Measurements from ENCODE around the gene UBE2I.

Gene UBE2I

DNA sequence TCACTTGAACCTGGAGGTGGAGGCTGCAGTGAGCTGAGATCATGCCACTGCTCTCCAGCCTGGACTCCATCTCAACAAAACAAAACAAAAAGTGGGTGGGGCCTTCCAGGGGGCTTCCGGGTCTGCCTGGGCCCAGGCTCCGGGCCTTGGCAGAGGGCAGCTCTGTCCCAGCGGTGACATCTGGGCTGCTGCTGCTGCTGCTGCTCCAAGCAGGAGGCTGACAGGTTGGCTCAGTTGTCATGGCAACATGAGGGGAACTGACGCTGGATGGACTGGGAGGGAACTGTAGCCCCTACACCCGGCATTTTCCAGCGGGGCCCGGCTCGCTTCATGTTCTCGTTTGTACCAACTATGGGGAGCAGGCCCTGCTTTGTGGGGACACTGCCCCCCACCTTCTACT is 28.1 kb downstream of the UBE2I start:
- no peak for TF ChIP-seq CTCF (IDR thresholded peaks at IDR 0.05; ENCODE audit: low read depth, low read length)
- no peak for DNase-seq (ENCODE audit: extremely low read depth, low read depth)

DNA sequence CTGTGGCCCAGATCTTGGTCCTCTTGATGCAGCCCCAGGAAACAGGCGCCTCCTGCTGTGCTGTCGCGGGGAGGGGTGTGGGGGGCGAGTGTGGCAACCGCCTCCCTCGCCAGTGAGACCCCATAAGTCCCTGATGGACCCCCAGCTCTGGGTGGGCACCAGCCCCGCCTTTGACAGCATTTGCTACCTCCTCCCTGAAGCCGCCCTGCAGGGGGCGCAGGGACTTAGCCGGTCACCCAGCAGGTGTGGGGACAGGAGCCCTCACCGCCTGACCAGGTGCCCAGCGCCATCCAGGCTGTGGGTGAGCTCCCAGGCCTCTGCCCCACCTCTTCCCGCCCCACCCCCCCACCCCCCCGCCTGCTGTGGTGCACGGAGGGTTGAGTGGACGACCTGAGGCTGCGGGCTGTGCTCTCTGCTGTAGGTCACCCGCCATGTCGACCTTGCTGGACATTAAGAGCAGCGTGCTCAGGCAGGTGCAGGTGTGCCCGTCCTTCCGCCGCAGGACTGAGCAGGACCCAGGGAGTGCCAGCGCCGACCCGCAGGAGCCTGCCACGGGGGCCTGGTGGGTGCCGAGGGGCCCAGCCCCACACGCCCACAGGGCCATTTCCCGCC is 28.8 kb downstream of the UBE2I start:
- peak; percentile 13 for TF ChIP-seq CTCF (IDR thresholded peaks at IDR 0.05; ENCODE audit: low read depth, low read length)
- DNase-seq (ENCODE audit: extremely low read depth, low read depth): no peak

DNA sequence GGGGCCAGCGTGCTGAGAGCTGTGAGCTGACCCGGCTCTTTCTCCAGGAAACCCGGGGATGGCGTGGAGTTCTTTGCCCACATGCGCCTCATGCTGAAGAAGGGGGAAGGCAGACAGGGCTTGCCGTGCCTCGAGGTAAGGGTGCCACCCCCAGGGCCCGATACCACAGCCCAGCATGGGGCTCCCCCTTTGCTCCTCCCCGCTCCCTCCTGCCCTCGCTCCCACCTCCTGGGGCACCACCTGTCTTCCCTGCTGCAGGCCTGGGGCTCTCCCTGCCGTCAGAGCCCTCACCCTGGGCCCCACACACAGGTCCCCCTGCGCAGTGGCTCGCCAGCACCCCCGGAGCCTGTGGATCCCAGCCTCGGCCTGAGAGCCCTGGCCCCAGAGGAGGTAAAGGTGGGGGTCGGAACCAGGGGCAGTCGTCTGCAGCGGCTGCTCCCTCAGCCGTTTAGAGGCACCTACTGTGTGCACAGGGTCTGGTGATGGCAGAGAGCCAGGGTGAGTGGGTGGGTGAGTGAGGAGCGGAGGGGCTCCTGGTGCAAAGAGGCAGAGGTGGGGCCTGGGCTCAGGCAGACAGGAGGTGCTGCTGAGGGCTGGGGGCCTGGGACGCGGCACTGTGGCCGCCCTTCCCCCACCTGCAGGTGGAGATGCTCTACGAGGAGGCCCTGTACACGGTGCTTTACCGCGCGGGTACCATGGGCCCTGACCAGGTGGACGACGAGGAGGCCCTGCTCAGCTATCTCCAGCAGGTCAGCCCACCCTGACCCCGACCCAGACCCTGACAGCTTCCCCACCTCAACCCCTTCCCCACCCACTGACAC is 29.6 kb downstream of the UBE2I start:
- TF ChIP-seq CTCF (IDR thresholded peaks at IDR 0.05; ENCODE audit: low read depth, low read length): no peak
- DNase-seq (ENCODE audit: extremely low read depth, low read depth): no peak

DNA sequence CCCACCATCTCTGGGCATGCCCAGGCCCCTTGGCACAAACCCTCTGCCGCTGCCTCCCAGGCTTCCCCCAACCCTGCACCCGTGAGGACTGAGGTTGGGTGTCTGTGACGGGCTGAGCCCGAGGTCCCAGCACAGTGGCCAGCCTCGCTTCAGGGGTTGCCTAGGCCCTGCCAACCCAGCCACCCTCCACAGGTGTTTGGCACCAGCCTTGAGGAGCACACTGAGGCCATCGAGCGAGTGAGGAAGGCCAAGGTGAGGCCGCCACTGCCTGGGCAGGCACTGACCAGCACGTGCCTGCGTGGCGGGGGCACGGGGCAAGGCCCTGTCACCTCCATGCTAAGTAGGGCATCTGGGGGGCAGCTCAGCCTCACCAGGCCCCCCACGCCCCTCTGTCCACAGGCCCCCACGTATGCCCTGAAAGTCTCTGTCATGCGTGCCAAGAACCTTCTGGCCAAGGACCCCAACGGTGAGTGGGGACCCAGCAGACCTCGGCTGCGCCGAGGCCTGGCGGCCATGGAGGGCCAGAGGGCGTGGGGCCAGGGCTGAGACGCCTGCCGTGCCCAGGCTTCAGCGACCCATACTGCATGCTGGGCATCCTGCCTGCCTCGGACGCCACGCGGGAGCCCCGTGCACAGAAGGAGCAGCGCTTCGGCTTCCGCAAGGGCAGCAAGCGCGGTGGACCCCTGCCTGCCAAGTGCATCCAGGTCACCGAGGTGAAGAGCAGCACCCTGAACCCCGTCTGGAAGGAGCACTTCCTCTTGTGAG is 31.5 kb downstream of the UBE2I start:
- no peak for DNase-seq (ENCODE audit: extremely low read depth, low read depth)
- no peak for TF ChIP-seq CTCF (IDR thresholded peaks at IDR 0.05; ENCODE audit: low read depth, low read length)

- DNase-seq (ENCODE audit: extremely low read depth, low read depth): no peak
- TF ChIP-seq CTCF (IDR thresholded peaks at IDR 0.05; ENCODE audit: low read depth, low read length): no peak
Measured at GRCh38 chr16:1341495-1342420, 32.3 kb downstream of the UBE2I start.

- peak; percentile 12 for DNase-seq (ENCODE audit: extremely low read depth, low read depth)
- no peak for TF ChIP-seq CTCF (IDR thresholded peaks at IDR 0.05; ENCODE audit: low read depth, low read length)
Measured at GRCh38 chr16:1342526-1343427, 33.3 kb downstream of the UBE2I start.

Data from AG09319 (cell line).